Measurements from ENCODE around the gene NDUFS2.

GRCh38 chr1:161226759-161227158 lies 24.6 kb downstream of the NDUFS2 start:
- TF ChIP-seq EP300 (IDR thresholded peaks at IDR 0.05) (no peak), CTCF (IDR thresholded peaks at IDR 0.05) (no peak)
